ENCODE data around the gene AMER2.
"Not testable (repeated sequence)": the region's sequence is repeated elsewhere in the genome, so short reads cannot be mapped to it uniquely, and the experiment has no call there.

The AMER2 gene

GRCh38 chr13:25181597-25181996 lies 9.5 kb upstream of the AMER2 start:
- DNase-seq (ENCODE audit: low read depth) = no peak

- no peak for DNase-seq (ENCODE audit: low read depth)
These were observed 8.9 kb upstream of the AMER2 start for GRCh38 chr13:25180775-25181537.

- DNase-seq (ENCODE audit: low read depth) = no peak
These were observed 8.0 kb upstream of the AMER2 start for GRCh38 chr13:25179832-25180774.

- DNase-seq (ENCODE audit: low read depth) = no peak
These were observed 6.9 kb upstream of the AMER2 start for GRCh38 chr13:25179011-25179410.

- no peak for DNase-seq (ENCODE audit: low read depth)
These were observed 6.0 kb upstream of the AMER2 start for GRCh38 chr13:25178070-25178469.

GRCh38 chr13:25177636-25178035 lies 5.5 kb upstream of the AMER2 start:
- no peak for DNase-seq (ENCODE audit: low read depth)

GRCh38 chr13:25177012-25177411 lies 4.9 kb upstream of the AMER2 start:
- no peak for DNase-seq (ENCODE audit: low read depth)

- no peak for DNase-seq (ENCODE audit: low read depth)
These were observed 3.3 kb upstream of the AMER2 start for GRCh38 chr13:25175431-25175830.

GRCh38 chr13:25175026-25175425 lies 2.9 kb upstream of the AMER2 start:
- no peak for DNase-seq (ENCODE audit: low read depth)

- DNase-seq (ENCODE audit: low read depth) = no peak
These were observed 2.2 kb upstream of the AMER2 start for GRCh38 chr13:25174304-25174703.

GRCh38 chr13:25172303-25172630 lies 179 bp upstream of the AMER2 start:
- no peak for DNase-seq (ENCODE audit: low read depth)

- DNase-seq (ENCODE audit: low read depth) = no peak
These were observed 945 bp downstream of the AMER2 start for GRCh38 chr13:25171170-25171516.

- no peak for DNase-seq (ENCODE audit: low read depth)
These were observed 1.5 kb downstream of the AMER2 start for GRCh38 chr13:25170554-25171111.

GRCh38 chr13:25169951-25170553 lies 2.0 kb downstream of the AMER2 start:
- no peak for DNase-seq (ENCODE audit: low read depth)

- no peak for DNase-seq (ENCODE audit: low read depth)
These were observed 2.7 kb downstream of the AMER2 start for GRCh38 chr13:25169356-25169755.

GRCh38 chr13:25168790-25169189 lies 3.3 kb downstream of the AMER2 start:
- DNase-seq (ENCODE audit: low read depth) = no peak

GRCh38 chr13:25167382-25168174 lies 4.5 kb downstream of the AMER2 start:
- DNase-seq (ENCODE audit: low read depth) = no peak

GRCh38 chr13:25166306-25166705 lies 5.8 kb downstream of the AMER2 start:
- no peak for DNase-seq (ENCODE audit: low read depth)

GRCh38 chr13:25165663-25166062 lies 6.4 kb downstream of the AMER2 start:
- no peak for DNase-seq (ENCODE audit: low read depth)

GRCh38 chr13:25165163-25165562 lies 6.9 kb downstream of the AMER2 start:
- not testable (repeated sequence) for DNase-seq (ENCODE audit: low read depth)

- DNase-seq (ENCODE audit: low read depth) = no peak
These were observed 14.4 kb downstream of the AMER2 start for GRCh38 chr13:25157681-25158080.

- DNase-seq (ENCODE audit: low read depth) = no peak
These were observed 18.4 kb downstream of the AMER2 start for GRCh38 chr13:25153736-25154135.

Measured in fibroblast of gingiva (primary cell).